ENCODE results near the gene UBE2Q1. TPM values are rescaled to one million over a fixed set of nuclear protein-coding genes. Genes with fewer than 3 reads are reported as not detected.

Gene UBE2Q1
- total and polyA plus RNA-seq, 9 donors = 14.3 to 119 (median 58.5) TPM

DNA sequence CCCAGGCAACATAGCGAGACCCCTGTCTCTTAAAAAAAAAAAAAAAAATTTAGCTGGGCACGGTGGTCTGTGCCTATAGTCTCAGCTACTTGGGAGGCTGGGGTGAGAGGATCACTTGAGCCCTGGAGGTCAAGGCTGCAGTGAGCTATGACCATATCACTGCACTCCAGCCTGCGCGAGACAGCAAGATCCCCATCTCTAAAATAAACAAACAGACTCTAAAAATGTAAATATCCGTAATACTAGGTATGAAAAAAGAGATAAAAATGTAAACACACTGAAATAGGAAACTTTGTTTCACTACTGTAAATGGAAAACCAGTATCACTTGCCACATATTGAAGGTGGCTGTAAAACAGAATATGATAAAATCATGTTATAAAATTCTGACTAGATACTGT, 32.3 kb upstream of the UBE2Q1 start:
- WGBS, 3 donors = 26 to 51% (median 32%) methylated on average over 5 of the region's 5 CpGs
- TF ChIP-seq, protein P1, sequence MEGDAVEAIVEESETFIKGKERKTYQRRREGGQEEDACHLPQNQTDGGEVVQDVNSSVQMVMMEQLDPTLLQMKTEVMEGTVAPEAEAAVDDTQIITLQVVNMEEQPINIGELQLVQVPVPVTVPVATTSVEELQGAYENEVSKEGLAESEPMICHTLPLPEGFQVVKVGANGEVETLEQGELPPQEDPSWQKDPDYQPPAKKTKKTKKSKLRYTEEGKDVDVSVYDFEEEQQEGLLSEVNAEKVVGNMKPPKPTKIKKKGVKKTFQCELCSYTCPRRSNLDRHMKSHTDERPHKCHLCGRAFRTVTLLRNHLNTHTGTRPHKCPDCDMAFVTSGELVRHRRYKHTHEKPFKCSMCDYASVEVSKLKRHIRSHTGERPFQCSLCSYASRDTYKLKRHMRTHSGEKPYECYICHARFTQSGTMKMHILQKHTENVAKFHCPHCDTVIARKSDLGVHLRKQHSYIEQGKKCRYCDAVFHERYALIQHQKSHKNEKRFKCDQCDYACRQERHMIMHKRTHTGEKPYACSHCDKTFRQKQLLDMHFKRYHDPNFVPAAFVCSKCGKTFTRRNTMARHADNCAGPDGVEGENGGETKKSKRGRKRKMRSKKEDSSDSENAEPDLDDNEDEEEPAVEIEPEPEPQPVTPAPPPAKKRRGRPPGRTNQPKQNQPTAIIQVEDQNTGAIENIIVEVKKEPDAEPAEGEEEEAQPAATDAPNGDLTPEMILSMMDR (IDR thresholded peaks at IDR 0.05) = no peak
- TF ChIP-seq EP300 (IDR thresholded peaks at IDR 0.05) (no peak), POLR2A (IDR thresholded peaks at IDR 0.05) (no peak)
- H3K9me3 ChIP-seq = no peaks in the 10 kb centered on the region
- H3K4me1 ChIP-seq (ENCODE audit: insufficient read depth) = no peaks in the 10 kb centered on the region
- H3K4me3 ChIP-seq = no peak overlapping the region
- H3K27ac ChIP-seq = no peak overlapping the region
- peaks cover 3% of the 10 kb centered on the region for H3K36me3 ChIP-seq
- no peaks in the 10 kb centered on the region for H3K27me3 ChIP-seq
- intact Hi-C loops (cut with DNase I) = no loop called here
- no peak for DNase-seq

DNA sequence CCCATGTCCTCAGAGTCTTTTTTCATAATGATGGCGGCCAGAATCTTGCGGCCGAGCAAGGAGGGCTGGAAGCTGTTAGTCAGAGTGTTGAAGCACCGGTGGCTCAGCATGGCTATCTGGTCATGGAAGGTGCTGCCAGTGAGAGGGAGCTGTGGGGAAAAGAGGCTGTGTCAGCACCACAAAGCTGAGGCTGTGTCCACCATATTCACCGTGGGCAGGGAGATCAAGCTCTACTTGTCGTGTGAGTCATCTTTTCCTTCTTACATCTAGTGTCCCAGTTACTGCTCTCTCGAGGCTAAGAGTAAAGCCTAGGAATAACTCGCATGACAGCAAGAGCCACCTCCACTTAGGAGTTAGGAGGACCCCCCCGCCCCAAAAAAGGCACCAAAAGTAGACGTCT, 31.3 kb upstream of the UBE2Q1 start:
- Histone ChIP-seq H3K9me3 (no peaks in the 10 kb centered on the region), H3K27ac (no peak overlapping the region), H3K27me3 (no peaks in the 10 kb centered on the region), H3K36me3 (peaks cover 3% of the 10 kb centered on the region), H3K4me1 (ENCODE audit: insufficient read depth) (no peaks in the 10 kb centered on the region), H3K4me3 (no peak overlapping the region)
- 69 to 74% (median 74%) methylated on average over 10 of the region's 10 CpGs for WGBS, 3 donors
- intact Hi-C loops (cut with DNase I) = no loop called here
- TF ChIP-seq EP300 (IDR thresholded peaks at IDR 0.05) (no peak), POLR2A (IDR thresholded peaks at IDR 0.05) (no peak)
- TF ChIP-seq, protein P1 (IDR thresholded peaks at IDR 0.05) = no peak
- no peak for DNase-seq

DNA sequence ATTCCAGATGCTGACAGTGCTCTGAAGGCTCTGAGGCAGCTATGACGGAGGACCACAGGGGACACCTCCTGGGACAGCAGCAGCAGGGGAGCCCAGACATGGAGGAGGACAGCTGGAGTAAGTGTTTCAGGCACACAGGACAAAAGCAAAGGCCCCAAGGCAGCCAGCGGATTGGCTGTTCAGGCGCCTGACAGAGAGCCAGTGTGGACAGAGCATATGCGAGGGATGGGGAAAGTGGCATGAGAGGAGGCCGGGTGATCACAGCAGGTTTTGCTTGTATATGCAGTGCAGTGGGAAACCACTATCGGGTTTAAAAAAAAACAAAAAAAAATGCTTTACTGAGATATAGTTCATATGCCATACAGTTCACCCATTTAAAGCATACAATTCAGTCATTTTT, 28.2 kb upstream of the UBE2Q1 start:
- Histone ChIP-seq H3K4me3 (no peak overlapping the region), H3K4me1 (ENCODE audit: insufficient read depth) (peaks cover 4% of the 10 kb centered on the region), H3K9me3 (no peaks in the 10 kb centered on the region), H3K27me3 (no peaks in the 10 kb centered on the region), H3K27ac (no peak overlapping the region), H3K36me3 (peaks cover 3% of the 10 kb centered on the region)
- TF ChIP-seq, protein P1 (IDR thresholded peaks at IDR 0.05) = no peak
- no peak for TF ChIP-seq POLR2A (IDR thresholded peaks at IDR 0.05)
- TF ChIP-seq EP300 (IDR thresholded peaks at IDR 0.05) = no peak
- DNase-seq = no peak
- intact Hi-C loops (cut with DNase I) = no loop called here
- WGBS, 3 donors = 87 to 92% (median 90%) methylated on average over 6 of the region's 6 CpGs

DNA sequence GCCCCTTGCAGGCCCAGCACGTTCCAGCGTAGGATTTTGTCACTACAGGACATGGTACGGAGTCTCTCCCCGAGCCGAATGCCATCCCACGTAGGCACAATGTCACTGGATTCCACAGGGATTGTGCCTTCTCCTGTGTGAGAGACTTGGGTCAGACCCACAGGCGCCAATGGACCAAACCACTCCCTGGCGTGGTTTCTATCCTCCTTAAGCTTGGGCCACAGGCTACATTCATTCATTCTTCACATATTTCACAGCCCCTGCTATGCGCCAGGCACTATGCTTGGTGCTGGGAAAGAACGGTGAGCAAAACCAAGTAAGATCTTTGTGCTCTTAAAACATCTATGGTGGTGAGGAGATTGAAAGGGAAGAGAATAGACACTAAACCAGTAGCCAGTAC, 27.8 kb upstream of the UBE2Q1 start:
- Histone ChIP-seq H3K4me1 (ENCODE audit: insufficient read depth) (peaks cover 4% of the 10 kb centered on the region), H3K36me3 (peaks cover 3% of the 10 kb centered on the region), H3K9me3 (no peaks in the 10 kb centered on the region), H3K4me3 (no peak overlapping the region), H3K27ac (no peak overlapping the region), H3K27me3 (no peaks in the 10 kb centered on the region)
- no peak for DNase-seq
- WGBS, 3 donors = 82 to 88% (median 82%) methylated on average over 10 of the region's 10 CpGs
- intact Hi-C loops (cut with DNase I) = no loop called here
- no peak for TF ChIP-seq POLR2A (IDR thresholded peaks at IDR 0.05)
- no peak for TF ChIP-seq EP300 (IDR thresholded peaks at IDR 0.05)
- TF ChIP-seq, protein P1 (IDR thresholded peaks at IDR 0.05) = no peak
